WTC11 (cell line): Measurements from ENCODE around the gene CYP26A1. TPM values are rescaled to one million over a fixed set of nuclear protein-coding genes. Genes with fewer than 3 reads are reported as not detected.

ENCODE experiments used
- ATAC-seq: fragments of 200-7000 bp; cut with Tn5 transposase; 2 replicates; pipeline ENCODE4 v1.10.0; 2021; ENCODE audit warnings: mild to moderate bottlenecking, moderate library complexity
- CTCF ChIA-PET: fragments of 300-600 bp; sonication (Branson Sonifier 250); formaldehyde crosslinking; loops from one replicate; lab custom pipeline; 2021; ENCODE audit warnings: antibody characterized with exemption; lab: Charles Lee
- POLR2A ChIA-PET: fragments of 350-600 bp; sonication (Branson Sonifier 250); formaldehyde crosslinking; loops from one replicate; lab custom pipeline; 2021; ENCODE audit warnings: antibody characterized with exemption; lab: Charles Lee
- DNase-seq: peaks from one replicate; pipeline ENCODE4 v3.0.0; 2021; ENCODE audit warnings: low spot score
- H3K27ac Mint-ChIP-seq: 2 replicates; pipeline ENCODE4 v1.8.0; 2021; ENCODE audit warnings: mixed read lengths
- H3K27me3 Mint-ChIP-seq: 2 replicates; pipeline ENCODE4 v1.8.0; 2021; ENCODE audit warnings: low read depth, mild to moderate bottlenecking, moderate library complexity, mixed read lengths
- H3K36me3 Mint-ChIP-seq: 2 replicates; pipeline ENCODE4 v1.8.0; 2021; ENCODE audit warnings: mixed read lengths
- H3K4me1 Mint-ChIP-seq: 2 replicates; pipeline ENCODE4 v1.8.0; 2022; ENCODE audit warnings: mixed read lengths
- H3K4me3 Mint-ChIP-seq: 2 replicates; pipeline ENCODE4 v1.8.0; 2021; ENCODE audit warnings: mild to moderate bottlenecking, moderate library complexity, mixed read lengths
- H3K9me3 Mint-ChIP-seq: 2 replicates; pipeline ENCODE4 v1.8.0; 2021; ENCODE audit warnings: mixed read lengths
- GABPB1 ChIP-seq: sonication (generic); formaldehyde crosslinking; IDR thresholded peaks from 2 replicates; pipeline ENCODE4 v1.8.1; 2023; ENCODE audit warnings: mild to moderate bottlenecking, missing genetic modification reagents
- JUN ChIP-seq: sonication (generic); formaldehyde crosslinking; IDR thresholded peaks from 2 replicates; pipeline ENCODE4 v1.8.0; 2023; ENCODE audit warnings: mild to moderate bottlenecking, missing genetic modification reagents
- NR2C2 ChIP-seq: sonication (generic); formaldehyde crosslinking; IDR thresholded peaks from 2 replicates; pipeline ENCODE4 v1.8.0; 2022; ENCODE audit warnings: mild to moderate bottlenecking, missing genetic modification reagents
- NR3C1 ChIP-seq: sonication (generic); formaldehyde crosslinking; conservative IDR thresholded peaks from 2 replicates; pipeline ENCODE4 v1.8.1; 2023; ENCODE audit warnings: low read depth, mild to moderate bottlenecking, missing genetic modification reagents
- OVOL2 ChIP-seq: fragments of 250-450 bp; sonication (Bioruptor Pico); IDR thresholded peaks from 2 replicates; pipeline ENCODE4 v1.9.0; 2021; ENCODE audit warnings: mild to moderate bottlenecking, borderline replicate concordance
- SMAD4 ChIP-seq: sonication (generic); formaldehyde crosslinking; IDR thresholded peaks from 2 replicates; pipeline ENCODE4 v1.8.0; 2022; ENCODE audit warnings: mild to moderate bottlenecking, missing genetic modification reagents
- ZNF396 ChIP-seq: fragments of 250-450 bp; sonication (Bioruptor Pico); IDR thresholded peaks from 2 replicates; pipeline ENCODE4 v1.8.0; 2021; ENCODE audit warnings: mild to moderate bottlenecking, moderate library complexity, borderline replicate concordance
- ZNF416 ChIP-seq: fragments of 250-450 bp; sonication (Bioruptor Pico); IDR thresholded peaks from 2 replicates; pipeline ENCODE4 v1.9.0; 2021; ENCODE audit warnings: mild to moderate bottlenecking, inconsistent platforms
- ZNF423 ChIP-seq: fragments of 250-450 bp; sonication (Bioruptor Pico); IDR thresholded peaks from 2 replicates; pipeline ENCODE4 v2.1.2; 2022; ENCODE audit warnings: mild to moderate bottlenecking, moderate library complexity
- total RNA-seq: library from RNA; stranded (reverse); gene quantifications from 3 replicates; pipeline ENCODE4 v1.2.3, GENCODE V29; 2021
- TF ChIP-seq, protein P1 (sequence below): sonication (generic); formaldehyde crosslinking; IDR thresholded peaks from 2 replicates; pipeline ENCODE4 v1.8.0; 2022; ENCODE audit warnings: mild to moderate bottlenecking, missing genetic modification reagents
- TF ChIP-seq, protein P2 (sequence below): sonication (generic); formaldehyde crosslinking; IDR thresholded peaks from 2 replicates; pipeline ENCODE4 v1.8.0; 2023; ENCODE audit warnings: missing genetic modification reagents, mild to moderate bottlenecking, borderline replicate concordance
- TF ChIP-seq, protein P3 (sequence below): sonication (generic); formaldehyde crosslinking; IDR thresholded peaks from 2 replicates; pipeline ENCODE4 v1.8.0; 2023; ENCODE audit warnings: mild to moderate bottlenecking, missing genetic modification reagents
- TF ChIP-seq, protein P4 (sequence below): fragments of 250-450 bp; sonication (Bioruptor Pico); IDR thresholded peaks from 2 replicates; pipeline ENCODE4 v1.8.0; 2021; ENCODE audit warnings: mild to moderate bottlenecking

CYP26A1 gene
- total RNA-seq, 1 experiment from 2014 or later = 3.4 TPM

DNA sequence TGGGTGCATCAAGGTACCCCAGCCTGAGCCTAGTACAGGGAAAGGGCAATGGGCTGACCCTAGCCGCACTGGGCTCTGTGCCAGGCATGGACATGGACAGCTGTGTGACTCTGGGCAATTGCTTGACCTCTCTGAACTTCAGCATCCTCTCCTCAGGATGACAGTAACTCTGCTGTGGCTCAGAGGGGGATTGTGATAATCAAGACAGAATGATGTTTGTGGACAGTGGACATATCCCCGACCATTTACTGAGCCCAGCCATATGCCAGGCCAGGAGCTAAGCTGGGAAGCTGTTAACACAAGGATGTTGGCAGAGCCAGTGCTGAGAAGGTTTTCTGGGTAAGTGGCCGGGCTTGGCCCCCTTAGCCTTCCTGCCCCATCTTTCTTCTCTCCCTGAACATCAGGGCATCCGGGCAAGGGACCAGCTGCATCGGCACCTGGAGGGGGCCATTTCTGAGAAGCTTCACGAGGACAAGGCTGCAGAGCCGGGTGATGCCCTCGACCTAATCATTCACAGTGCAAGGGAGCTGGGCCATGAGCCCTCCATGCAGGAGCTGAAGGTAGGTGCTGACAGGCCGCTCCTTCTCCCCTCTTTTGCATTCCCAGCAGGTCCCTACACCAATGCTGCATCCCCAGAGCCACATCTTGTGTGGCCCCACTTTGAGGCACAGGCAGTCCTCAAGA lies 9.6 kb upstream of the CYP26A1 start:
- TF ChIP-seq, protein P1, sequence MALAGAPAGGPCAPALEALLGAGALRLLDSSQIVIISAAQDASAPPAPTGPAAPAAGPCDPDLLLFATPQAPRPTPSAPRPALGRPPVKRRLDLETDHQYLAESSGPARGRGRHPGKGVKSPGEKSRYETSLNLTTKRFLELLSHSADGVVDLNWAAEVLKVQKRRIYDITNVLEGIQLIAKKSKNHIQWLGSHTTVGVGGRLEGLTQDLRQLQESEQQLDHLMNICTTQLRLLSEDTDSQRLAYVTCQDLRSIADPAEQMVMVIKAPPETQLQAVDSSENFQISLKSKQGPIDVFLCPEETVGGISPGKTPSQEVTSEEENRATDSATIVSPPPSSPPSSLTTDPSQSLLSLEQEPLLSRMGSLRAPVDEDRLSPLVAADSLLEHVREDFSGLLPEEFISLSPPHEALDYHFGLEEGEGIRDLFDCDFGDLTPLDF (CRISPR knock-in tag) = no peak
- TF ChIP-seq JUN (CRISPR knock-in tag) (no peak), NR3C1 (CRISPR knock-in tag) (no peak), SMAD4 (CRISPR knock-in tag) (no peak), ZNF416 (CRISPR knock-in tag) (no peak), ZNF396 (CRISPR knock-in tag) (no peak), GABPB1 (CRISPR knock-in tag) (no peak), NR2C2 (CRISPR knock-in tag) (no peak), OVOL2 (CRISPR knock-in tag) (no peak)
- TF ChIP-seq, protein P2, sequence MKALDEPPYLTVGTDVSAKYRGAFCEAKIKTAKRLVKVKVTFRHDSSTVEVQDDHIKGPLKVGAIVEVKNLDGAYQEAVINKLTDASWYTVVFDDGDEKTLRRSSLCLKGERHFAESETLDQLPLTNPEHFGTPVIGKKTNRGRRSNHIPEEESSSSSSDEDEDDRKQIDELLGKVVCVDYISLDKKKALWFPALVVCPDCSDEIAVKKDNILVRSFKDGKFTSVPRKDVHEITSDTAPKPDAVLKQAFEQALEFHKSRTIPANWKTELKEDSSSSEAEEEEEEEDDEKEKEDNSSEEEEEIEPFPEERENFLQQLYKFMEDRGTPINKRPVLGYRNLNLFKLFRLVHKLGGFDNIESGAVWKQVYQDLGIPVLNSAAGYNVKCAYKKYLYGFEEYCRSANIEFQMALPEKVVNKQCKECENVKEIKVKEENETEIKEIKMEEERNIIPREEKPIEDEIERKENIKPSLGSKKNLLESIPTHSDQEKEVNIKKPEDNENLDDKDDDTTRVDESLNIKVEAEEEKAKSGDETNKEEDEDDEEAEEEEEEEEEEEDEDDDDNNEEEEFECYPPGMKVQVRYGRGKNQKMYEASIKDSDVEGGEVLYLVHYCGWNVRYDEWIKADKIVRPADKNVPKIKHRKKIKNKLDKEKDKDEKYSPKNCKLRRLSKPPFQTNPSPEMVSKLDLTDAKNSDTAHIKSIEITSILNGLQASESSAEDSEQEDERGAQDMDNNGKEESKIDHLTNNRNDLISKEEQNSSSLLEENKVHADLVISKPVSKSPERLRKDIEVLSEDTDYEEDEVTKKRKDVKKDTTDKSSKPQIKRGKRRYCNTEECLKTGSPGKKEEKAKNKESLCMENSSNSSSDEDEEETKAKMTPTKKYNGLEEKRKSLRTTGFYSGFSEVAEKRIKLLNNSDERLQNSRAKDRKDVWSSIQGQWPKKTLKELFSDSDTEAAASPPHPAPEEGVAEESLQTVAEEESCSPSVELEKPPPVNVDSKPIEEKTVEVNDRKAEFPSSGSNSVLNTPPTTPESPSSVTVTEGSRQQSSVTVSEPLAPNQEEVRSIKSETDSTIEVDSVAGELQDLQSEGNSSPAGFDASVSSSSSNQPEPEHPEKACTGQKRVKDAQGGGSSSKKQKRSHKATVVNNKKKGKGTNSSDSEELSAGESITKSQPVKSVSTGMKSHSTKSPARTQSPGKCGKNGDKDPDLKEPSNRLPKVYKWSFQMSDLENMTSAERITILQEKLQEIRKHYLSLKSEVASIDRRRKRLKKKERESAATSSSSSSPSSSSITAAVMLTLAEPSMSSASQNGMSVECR (CRISPR knock-in tag) = no peak
- TF ChIP-seq, protein P3, sequence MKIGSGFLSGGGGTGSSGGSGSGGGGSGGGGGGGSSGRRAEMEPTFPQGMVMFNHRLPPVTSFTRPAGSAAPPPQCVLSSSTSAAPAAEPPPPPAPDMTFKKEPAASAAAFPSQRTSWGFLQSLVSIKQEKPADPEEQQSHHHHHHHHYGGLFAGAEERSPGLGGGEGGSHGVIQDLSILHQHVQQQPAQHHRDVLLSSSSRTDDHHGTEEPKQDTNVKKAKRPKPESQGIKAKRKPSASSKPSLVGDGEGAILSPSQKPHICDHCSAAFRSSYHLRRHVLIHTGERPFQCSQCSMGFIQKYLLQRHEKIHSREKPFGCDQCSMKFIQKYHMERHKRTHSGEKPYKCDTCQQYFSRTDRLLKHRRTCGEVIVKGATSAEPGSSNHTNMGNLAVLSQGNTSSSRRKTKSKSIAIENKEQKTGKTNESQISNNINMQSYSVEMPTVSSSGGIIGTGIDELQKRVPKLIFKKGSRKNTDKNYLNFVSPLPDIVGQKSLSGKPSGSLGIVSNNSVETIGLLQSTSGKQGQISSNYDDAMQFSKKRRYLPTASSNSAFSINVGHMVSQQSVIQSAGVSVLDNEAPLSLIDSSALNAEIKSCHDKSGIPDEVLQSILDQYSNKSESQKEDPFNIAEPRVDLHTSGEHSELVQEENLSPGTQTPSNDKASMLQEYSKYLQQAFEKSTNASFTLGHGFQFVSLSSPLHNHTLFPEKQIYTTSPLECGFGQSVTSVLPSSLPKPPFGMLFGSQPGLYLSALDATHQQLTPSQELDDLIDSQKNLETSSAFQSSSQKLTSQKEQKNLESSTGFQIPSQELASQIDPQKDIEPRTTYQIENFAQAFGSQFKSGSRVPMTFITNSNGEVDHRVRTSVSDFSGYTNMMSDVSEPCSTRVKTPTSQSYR = no peak
- TF ChIP-seq, all 79 proteins: peak for 0
- ATAC-seq (no peak), DNase-seq (no peak)
- Mint-ChIP-seq H3K4me3 (peak overlapping the region; percentile 50), H3K36me3 (peaks cover 3% of the 10 kb centered on the region; the same call in 1 of the 2 replicates), H3K27me3 (peaks cover 99% of the 10 kb centered on the region), H3K9me3 (no peaks in the 10 kb centered on the region), H3K4me1 (peaks cover 56% of the 10 kb centered on the region), H3K27ac (no peak overlapping the region)
- ChIA-PET CTCF (interaction anchor here (0.7 to 9.8 kb wide), 5 partner anchors 11 to 312 kb away, joined by 3 to 106 read pairs (median 4); partner anchors contain the start of gene CYP26A1), POLR2A (interaction anchor here (0.6 to 0.8 kb wide), 2 partner anchors 9 to 163 kb away, joined by 3 read pairs; partner anchors contain the start of gene CYP26A1)

DNA sequence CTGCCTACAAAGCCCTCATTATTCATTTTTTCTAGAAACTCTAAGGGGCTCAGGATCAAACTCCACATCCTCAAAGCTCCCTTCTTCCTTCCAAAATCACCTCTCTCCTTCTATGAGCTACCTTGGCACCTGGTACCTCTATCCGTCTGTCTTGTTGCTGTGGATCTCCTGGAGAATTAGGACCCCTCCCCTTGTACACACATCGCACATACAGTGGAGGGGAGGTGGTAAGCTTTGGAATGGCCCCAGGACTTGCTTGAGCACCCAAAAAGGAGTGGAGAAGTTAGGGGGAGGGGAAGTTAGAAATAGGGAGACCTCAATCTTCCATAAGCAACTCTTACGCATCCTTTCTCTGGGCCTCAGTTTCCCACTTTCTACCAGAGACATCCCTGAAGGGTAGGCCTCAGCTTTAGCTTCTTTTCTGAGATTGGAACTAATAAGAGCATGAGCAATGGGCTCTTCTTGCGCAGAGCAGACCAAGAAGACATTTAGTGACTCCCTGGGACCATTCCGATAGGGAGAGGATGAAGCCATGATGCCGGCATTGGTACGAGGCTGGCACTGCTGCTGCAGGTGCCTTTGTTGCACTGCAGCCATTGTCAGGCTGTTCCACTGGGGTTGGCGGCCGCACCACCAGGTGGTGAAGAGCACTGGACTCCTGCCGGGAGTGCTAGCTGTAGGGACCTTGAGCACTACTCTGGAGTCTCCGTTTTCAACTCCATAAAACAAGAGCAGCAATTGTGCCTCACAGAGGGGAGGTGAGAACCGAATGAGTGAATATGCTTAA lies 8.6 kb upstream of the CYP26A1 start:
- Mint-ChIP-seq H3K4me3 (peak overlapping the region; percentile 65), H3K36me3 (peaks cover 3% of the 10 kb centered on the region; the same call in 1 of the 2 replicates), H3K4me1 (peaks cover 50% of the 10 kb centered on the region), H3K27me3 (peaks cover 99% of the 10 kb centered on the region), H3K27ac (no peak overlapping the region), H3K9me3 (no peaks in the 10 kb centered on the region)
- 0 out of 2 replicates have a peak, but pooled peaks have one; percentile 6 for TF ChIP-seq ZNF423 (CRISPR knock-in tag)
- TF ChIP-seq, protein P4, sequence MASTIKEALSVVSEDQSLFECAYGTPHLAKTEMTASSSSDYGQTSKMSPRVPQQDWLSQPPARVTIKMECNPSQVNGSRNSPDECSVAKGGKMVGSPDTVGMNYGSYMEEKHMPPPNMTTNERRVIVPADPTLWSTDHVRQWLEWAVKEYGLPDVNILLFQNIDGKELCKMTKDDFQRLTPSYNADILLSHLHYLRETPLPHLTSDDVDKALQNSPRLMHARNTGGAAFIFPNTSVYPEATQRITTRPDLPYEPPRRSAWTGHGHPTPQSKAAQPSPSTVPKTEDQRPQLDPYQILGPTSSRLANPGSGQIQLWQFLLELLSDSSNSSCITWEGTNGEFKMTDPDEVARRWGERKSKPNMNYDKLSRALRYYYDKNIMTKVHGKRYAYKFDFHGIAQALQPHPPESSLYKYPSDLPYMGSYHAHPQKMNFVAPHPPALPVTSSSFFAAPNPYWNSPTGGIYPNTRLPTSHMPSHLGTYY = no peak
- POLR2A ChIA-PET = no interaction called here
- ATAC-seq (no peak), DNase-seq (no peak)
- CTCF ChIA-PET = interaction anchor here (0.7 to 9.8 kb wide), 17 partner anchors 10 to 374 kb away, joined by 3 to 106 read pairs (median 4); partner anchors contain the start of gene CYP26A1
